OCI-LY7 (cell line): ENCODE data around the gene DOCK9. TPM values are rescaled to one million over a fixed set of nuclear protein-coding genes. Genes with fewer than 3 reads are reported as not detected.

Experiments
- BruUV-seq: library from RNA; stranded (reverse); fragments of 400-500 nt; replicated peaks from 2 replicates; lab custom pipeline; 2021; lab: Mats Ljungman, UMichigan
- CTCF ChIA-PET: fragments of 300-600 bp; sonication (Branson Sonifier 250); formaldehyde crosslinking; loops from one replicate; lab custom pipeline; 2022; ENCODE audit warnings: antibody characterized with exemption; ENCODE audit not compliant: unreplicated experiment; lab: Charles Lee
- POLR2A ChIA-PET: fragments of 300-600 bp; sonication (Branson Sonifier 250); formaldehyde crosslinking; loops from one replicate; lab custom pipeline; 2022; ENCODE audit warnings: antibody characterized with exemption; lab: Charles Lee
- DNase-seq: peaks from one replicate; pipeline ENCODE4 v3.0.0-alpha.2; 2015; ENCODE audit warnings: low spot score
- H2AFZ ChIP-seq: fragments of 200-600 bp; sonication (generic), shearing (Covaris generic); 2 replicates; pipeline ENCODE4 v1.6.1; 2014; ENCODE audit warnings: mild to moderate bottlenecking, antibody characterized with exemption, low read length, moderate library complexity
- H3K27ac ChIP-seq: fragments of 200-600 bp; sonication (generic); 2 replicates; pipeline ENCODE4 v1.5.1; 2014; ENCODE audit warnings: mixed run types, low read depth, mild to moderate bottlenecking, moderate library complexity, low read length, inconsistent platforms; ENCODE audit not compliant: poor library complexity, severe bottlenecking
- H3K36me3 ChIP-seq: fragments of 200-600 bp; sonication (generic); 2 replicates; pipeline ENCODE4 v1.6.1; 2014; ENCODE audit warnings: mild to moderate bottlenecking, antibody characterized with exemption, low read length, moderate library complexity, mixed read lengths; ENCODE audit not compliant: insufficient read depth
- H3K4me1 ChIP-seq: fragments of 200-600 bp; sonication (generic); 2 replicates; pipeline ENCODE4 v1.5.1; 2014; ENCODE audit warnings: mild to moderate bottlenecking, low read length; ENCODE audit not compliant: insufficient read depth, poor library complexity, severe bottlenecking
- H3K4me2 ChIP-seq: fragments of 200-600 bp; sonication (generic); 2 replicates; pipeline ENCODE4 v1.6.1; 2014; ENCODE audit warnings: mild to moderate bottlenecking, low read length
- H3K4me3 ChIP-seq: fragments of 200-600 bp; sonication (generic); 2 replicates; pipeline ENCODE4 v1.5.1; 2014; ENCODE audit warnings: mild to moderate bottlenecking, low read depth, low read length; ENCODE audit not compliant: poor library complexity, severe bottlenecking
- H3K79me2 ChIP-seq: fragments of 200-600 bp; sonication (generic); 2 replicates; pipeline ENCODE4 v1.6.1; 2016; ENCODE audit warnings: low read depth, mild to moderate bottlenecking, low read length, moderate library complexity, mixed read lengths; ENCODE audit not compliant: insufficient read depth
- H3K9me2 ChIP-seq: fragments of 200-600 bp; sonication (generic); 2 replicates; pipeline ENCODE4 v1.6.1; 2016; ENCODE audit warnings: mild to moderate bottlenecking, low read length, mixed read lengths; ENCODE audit not compliant: insufficient read depth
- H3K9me3 ChIP-seq: fragments of 200-600 bp; sonication (generic); 2 replicates; pipeline ENCODE4 v1.6.1; 2014; ENCODE audit warnings: mild to moderate bottlenecking, mixed run types, low read length, mixed read lengths
- H4K20me1 ChIP-seq: fragments of 200-600 bp; sonication (generic); 2 replicates; pipeline ENCODE4 v1.6.1; 2014; ENCODE audit warnings: mild to moderate bottlenecking, antibody characterized with exemption, low read length, moderate library complexity, mixed read lengths; ENCODE audit not compliant: insufficient read depth
- CTCF ChIP-seq: fragments of 200-600 bp; sonication (generic); conservative IDR thresholded peaks from 2 replicates; pipeline ENCODE4 v1.5.1; 2014; ENCODE audit warnings: mild to moderate bottlenecking, antibody characterized with exemption, low read length, moderate library complexity, mixed read lengths
- EZH2phosphoT487 ChIP-seq: fragments of 200-600 bp; sonication (generic); IDR thresholded peaks from 2 replicates; pipeline ENCODE4 v1.6.1; 2018; ENCODE audit warnings: low read depth, borderline replicate concordance, mild to moderate bottlenecking, mixed run types, antibody characterized with exemption, low read length, moderate library complexity, mixed read lengths
- intact Hi-C: fragments of 100-400 bp; cut with micrococcal nuclease; formaldehyde crosslinking; loops from one replicate; pipeline ENCODE4 v1.10.0; 2022; ENCODE audit not compliant: unreplicated experiment
- total RNA-seq, 2 experiments: library from RNA; depleted of rRNA in 1 of 2; stranded (reverse); fragments of >200 nt in 1 of 2; shearing (Covaris generic) in 1 of 2; gene quantifications; 2 replicates each; pipeline ENCODE4 v1.2.3, GENCODE V29; 2014 to 2022

The DOCK9 gene
- total RNA-seq, 2 experiments from 2014 or later = 24.0 to 28.0 TPM

- CTCF ChIA-PET = no interaction called here
Observed at GRCh38 chr13:98951266-98951665, 26.6 kb downstream of the DOCK9 start.

GRCh38 chr13:98950705-98951104 is 27.2 kb downstream of the DOCK9 start:
- no TSS peak for BruUV-seq
- intact Hi-C loops = no loop called here
- H3K27ac ChIP-seq = no peak overlapping the region
- H4K20me1 ChIP-seq = no peaks in the 10 kb centered on the region
- no peaks in the 10 kb centered on the region for H3K9me2 ChIP-seq
- no peaks in the 10 kb centered on the region for H3K79me2 ChIP-seq
- ChIA-PET CTCF (no interaction called here), POLR2A (interaction anchor here (0.6 kb wide), 1 partner anchor 63 kb away, joined by 5 read pairs; no protein-coding TSS in a partner anchor)
- H3K4me3 ChIP-seq = no peak overlapping the region
- no peak overlapping the region for H3K4me2 ChIP-seq
- H3K4me1 ChIP-seq = no peaks in the 10 kb centered on the region
- H3K9me3 ChIP-seq = no peaks in the 10 kb centered on the region
- H2AFZ ChIP-seq = no peak overlapping the region
- TF ChIP-seq EZH2phosphoT487 (no peak), CTCF (no peak)
- no peak for DNase-seq
- no peaks in the 10 kb centered on the region for H3K36me3 ChIP-seq

More at GRCh38 chr13:98951266-98951665, 26.6 kb downstream of the DOCK9 start:
- intact Hi-C loops = no loop called here
- Histone ChIP-seq H3K4me2 (no peak overlapping the region), H3K9me3 (no peaks in the 10 kb centered on the region), H3K79me2 (no peaks in the 10 kb centered on the region), H3K4me1 (no peaks in the 10 kb centered on the region), H4K20me1 (no peaks in the 10 kb centered on the region), H3K9me2 (no peaks in the 10 kb centered on the region), H3K36me3 (no peaks in the 10 kb centered on the region), H3K4me3 (no peak overlapping the region), H3K27ac (no peak overlapping the region), H2AFZ (no peak overlapping the region)
- no peak for TF ChIP-seq EZH2phosphoT487
- no peak for TF ChIP-seq CTCF
- no peak for DNase-seq
- no TSS peak for BruUV-seq
- POLR2A ChIA-PET = interaction anchor here (0.7 kb wide), 1 partner anchor 14 kb away, joined by 3 read pairs; no protein-coding TSS in a partner anchor

GRCh38 chr13:98947925-98948324 is 29.9 kb downstream of the DOCK9 start:
- no peak for DNase-seq
- Histone ChIP-seq H3K79me2 (no peaks in the 10 kb centered on the region), H4K20me1 (no peaks in the 10 kb centered on the region), H3K27ac (no peak overlapping the region), H3K9me3 (no peaks in the 10 kb centered on the region), H3K9me2 (no peaks in the 10 kb centered on the region), H3K4me1 (no peaks in the 10 kb centered on the region), H3K36me3 (no peaks in the 10 kb centered on the region), H3K4me2 (no peak overlapping the region), H2AFZ (no peak overlapping the region), H3K4me3 (no peak overlapping the region)
- ChIA-PET CTCF (no interaction called here), POLR2A (interaction anchor here (0.6 kb wide), 1 partner anchor 64 kb away, joined by 3 read pairs; no protein-coding TSS in a partner anchor)
- no TSS peak for BruUV-seq
- TF ChIP-seq EZH2phosphoT487 (no peak), CTCF (no peak)
- intact Hi-C loops = no loop called here
